Choroid plexus epithelial cell (primary cell): ENCODE results near the gene CYCS.
A peak's percentile ranks its signal among the peaks of the same experiment; 100 is the strongest.

Experiments
- DNase-seq: peaks from one replicate; pipeline ENCODE4 v3.0.0-alpha.2; 2010; ENCODE audit warnings: low read depth
- H3K4me3 ChIP-seq: 2 replicates; pipeline ENCODE4 v1.5.1; 2011; ENCODE audit warnings: low read depth, mild to moderate bottlenecking, control low read depth, low read length, moderate library complexity
- TF ChIP-seq, protein P1 (sequence below): conservative IDR thresholded peaks from 2 replicates; pipeline ENCODE4 v1.5.1; 2011; ENCODE audit warnings: low read depth, mild to moderate bottlenecking, control low read depth, inconsistent platforms, low read length, moderate library complexity

Gene CYCS

DNA sequence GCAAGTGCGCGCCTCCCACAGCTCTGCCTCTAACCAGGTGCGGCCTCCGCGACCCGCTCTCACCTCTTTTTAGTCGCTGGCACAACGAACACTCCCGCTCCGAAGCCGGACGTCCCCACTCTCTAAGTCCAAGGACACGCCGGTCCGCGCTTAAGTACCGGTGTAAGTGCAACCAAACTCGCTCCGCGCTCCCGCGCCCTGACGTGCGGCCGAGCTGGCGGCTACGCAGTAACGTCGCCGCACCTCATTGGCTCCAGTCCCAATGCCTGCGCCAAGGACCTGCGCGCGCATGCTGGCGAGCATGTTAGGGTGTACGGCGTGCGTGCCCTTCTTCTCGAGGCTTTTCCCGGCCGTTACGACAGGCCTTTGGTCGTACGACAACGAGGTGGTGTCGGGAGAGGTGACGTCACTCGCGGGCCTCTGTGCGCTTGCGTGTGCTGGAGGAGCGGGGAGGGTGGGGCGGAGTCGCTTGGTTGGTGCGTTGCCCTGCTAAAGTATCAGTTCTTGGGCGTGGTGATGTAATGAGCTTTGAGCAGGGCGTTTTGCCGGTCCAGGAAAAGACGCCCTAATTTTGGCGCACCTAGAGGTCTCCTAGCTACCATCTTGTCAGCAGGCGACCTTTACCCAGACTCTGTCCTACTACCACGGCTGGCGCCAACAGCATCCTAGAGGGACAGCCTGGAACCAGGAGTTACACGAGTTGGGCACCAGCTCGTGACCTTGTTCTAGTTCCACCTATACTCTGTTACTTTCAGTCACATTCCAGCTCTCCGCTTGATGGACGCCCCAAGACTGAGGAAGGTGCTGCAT is at the start of gene CYCS:
CYCS (minus strand) TSS at position 124 of the 810 bp plus-strand sequence. CDS start 1,141 bp downstream, outside the sequence.
- H3K4me3 ChIP-seq = peak within 1 kb of the TSS; percentile 83
- TF ChIP-seq, protein P1, sequence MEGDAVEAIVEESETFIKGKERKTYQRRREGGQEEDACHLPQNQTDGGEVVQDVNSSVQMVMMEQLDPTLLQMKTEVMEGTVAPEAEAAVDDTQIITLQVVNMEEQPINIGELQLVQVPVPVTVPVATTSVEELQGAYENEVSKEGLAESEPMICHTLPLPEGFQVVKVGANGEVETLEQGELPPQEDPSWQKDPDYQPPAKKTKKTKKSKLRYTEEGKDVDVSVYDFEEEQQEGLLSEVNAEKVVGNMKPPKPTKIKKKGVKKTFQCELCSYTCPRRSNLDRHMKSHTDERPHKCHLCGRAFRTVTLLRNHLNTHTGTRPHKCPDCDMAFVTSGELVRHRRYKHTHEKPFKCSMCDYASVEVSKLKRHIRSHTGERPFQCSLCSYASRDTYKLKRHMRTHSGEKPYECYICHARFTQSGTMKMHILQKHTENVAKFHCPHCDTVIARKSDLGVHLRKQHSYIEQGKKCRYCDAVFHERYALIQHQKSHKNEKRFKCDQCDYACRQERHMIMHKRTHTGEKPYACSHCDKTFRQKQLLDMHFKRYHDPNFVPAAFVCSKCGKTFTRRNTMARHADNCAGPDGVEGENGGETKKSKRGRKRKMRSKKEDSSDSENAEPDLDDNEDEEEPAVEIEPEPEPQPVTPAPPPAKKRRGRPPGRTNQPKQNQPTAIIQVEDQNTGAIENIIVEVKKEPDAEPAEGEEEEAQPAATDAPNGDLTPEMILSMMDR = no peak
- DNase-seq = peak; percentile 100

DNA sequence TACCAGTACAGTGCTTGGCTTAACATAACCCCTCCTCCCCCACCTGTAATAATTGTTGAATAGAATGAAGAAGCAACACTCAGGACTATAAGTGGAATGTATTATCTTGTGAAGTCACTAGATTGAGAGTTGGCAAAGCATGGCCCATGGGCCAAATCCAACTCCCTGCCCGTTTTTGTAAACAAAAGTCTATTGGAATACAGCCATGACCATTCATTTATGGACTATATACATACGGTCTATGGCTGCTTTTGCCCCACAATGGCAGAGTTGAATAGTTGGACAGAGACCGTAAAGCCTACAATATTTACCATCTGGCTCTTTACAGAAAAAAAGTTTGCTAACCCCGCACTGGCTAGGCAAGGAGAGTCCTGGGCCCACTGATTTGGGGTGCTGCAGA is 48.1 kb upstream of the CYCS start:
- H3K4me3 ChIP-seq = no peak overlapping the region
- no peak for DNase-seq
- TF ChIP-seq, protein P1 = no peak

DNA sequence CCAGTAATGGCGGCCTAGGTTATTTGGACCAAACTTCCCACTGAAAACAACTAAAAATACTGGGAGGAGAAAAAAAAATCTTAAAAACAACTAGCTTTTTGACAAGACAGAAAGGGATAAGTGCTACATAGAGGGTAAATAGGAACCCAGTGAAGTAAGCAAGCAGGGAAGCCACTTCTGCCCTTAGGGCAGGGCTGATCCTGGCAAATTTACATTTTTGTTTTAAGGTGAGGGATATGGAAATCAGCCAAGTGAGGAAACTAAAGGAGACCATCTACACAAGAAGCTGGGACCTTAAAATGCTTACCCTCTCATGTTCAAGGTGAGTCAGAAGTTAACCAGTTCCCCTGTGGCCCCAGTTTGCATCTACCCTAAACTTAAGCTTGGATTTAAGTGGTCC is 46.5 kb upstream of the CYCS start:
- no peak for DNase-seq
- TF ChIP-seq, protein P1 = no peak
- H3K4me3 ChIP-seq = no peak overlapping the region

DNA sequence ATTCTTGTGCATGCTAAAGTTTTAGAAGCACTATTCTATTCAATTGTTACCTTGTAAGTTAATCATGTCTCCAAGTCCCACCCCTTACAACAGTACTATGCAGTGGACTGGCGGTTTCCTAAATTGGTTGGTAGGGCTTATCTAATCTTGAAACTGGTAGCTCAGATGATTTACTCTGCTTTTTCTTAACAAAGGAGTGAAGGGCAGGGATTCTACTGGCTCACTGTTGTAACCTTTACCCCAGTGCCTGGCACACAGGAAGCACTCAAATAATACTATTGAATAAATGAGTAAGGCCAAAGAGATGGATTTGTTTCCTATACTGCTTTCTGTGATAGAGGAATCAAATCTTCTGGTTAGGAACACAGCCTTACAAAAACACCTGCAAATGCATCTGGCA is 46.0 kb upstream of the CYCS start:
- DNase-seq = no peak
- TF ChIP-seq, protein P1 = no peak
- no peak overlapping the region for H3K4me3 ChIP-seq

DNA sequence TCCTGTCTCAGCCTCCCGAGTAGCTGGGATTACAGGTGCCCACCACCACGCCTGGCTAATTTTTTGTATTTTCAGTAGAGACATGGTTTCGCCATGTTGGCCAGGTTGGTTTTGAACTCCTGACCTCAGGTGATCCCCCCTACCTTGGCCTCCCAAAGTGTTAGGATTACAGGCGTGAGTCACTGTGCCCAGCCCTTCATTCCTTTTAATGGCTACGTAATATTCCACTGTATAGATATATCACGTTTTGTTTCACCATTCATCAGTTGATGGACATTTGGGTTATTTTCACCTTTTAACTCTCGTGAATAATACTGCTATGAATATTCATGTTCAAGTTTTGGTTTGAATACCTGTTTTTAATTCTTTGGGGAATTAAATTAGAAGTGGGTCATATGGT is 44.6 kb upstream of the CYCS start:
- DNase-seq = no peak
- TF ChIP-seq, protein P1 = no peak
- no peak overlapping the region for H3K4me3 ChIP-seq

DNA sequence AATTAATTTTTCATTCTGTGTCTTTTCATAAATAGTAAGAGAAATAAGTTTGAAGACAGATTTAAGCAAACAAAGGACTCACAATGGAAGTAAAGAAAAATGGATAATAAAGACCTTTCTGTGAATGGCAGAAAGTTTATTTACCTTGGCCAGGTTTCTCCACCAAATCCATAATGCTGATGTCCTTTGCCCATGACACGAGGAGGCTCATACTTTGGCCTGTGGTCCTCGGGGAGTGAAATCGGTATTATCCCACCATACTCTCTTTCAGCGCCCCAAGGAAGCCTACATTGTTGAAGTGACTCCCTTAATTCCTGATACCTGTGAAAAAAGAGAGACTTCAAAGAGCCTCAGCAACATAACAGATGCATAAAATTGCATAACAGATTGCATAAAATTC is 43.1 kb upstream of the CYCS start:
- TF ChIP-seq, protein P1 = no peak
- no peak overlapping the region for H3K4me3 ChIP-seq
- DNase-seq = no peak
